Smooth muscle cell (in vitro differentiated cells): ENCODE results near the gene MS4A6E. TPM values are rescaled to one million over a fixed set of nuclear protein-coding genes. Genes with fewer than 3 reads are reported as not detected.
"Not testable (repeated sequence)": the region's sequence is repeated elsewhere in the genome, so short reads cannot be mapped to it uniquely, and the experiment has no call there.

Experiments used
- DNase-seq: peaks from one replicate; lab custom pipeline; 2025; ENCODE audit not compliant: unreplicated experiment; lab: John Stamatoyannopoulos, UW
- H2AFZ ChIP-seq: fragments of 200-600 bp; sonication (generic); 2 replicates; pipeline ENCODE4 v1.6.0; 2016; ENCODE audit warnings: antibody characterized with exemption, low read depth, mild to moderate bottlenecking
- H3F3A ChIP-seq: fragments of 200-600 bp; sonication (generic); 2 replicates; pipeline ENCODE4 v1.6.0; 2017; ENCODE audit warnings: antibody characterized with exemption, low read depth
- H3K27ac ChIP-seq: fragments of 200-600 bp; sonication (generic); 2 replicates; pipeline ENCODE4 v1.5.1; 2016; ENCODE audit warnings: low read depth, mild to moderate bottlenecking
- H3K27me3 ChIP-seq: fragments of 200-600 bp; sonication (generic); 2 replicates; pipeline ENCODE4 v1.6.1; 2016; ENCODE audit warnings: low read depth, mild to moderate bottlenecking
- H3K36me3 ChIP-seq: fragments of 200-600 bp; sonication (generic); 2 replicates; pipeline ENCODE4 v1.5.1; 2016; ENCODE audit warnings: low read depth
- H3K4me1 ChIP-seq: fragments of 200-600 bp; sonication (generic); 2 replicates; pipeline ENCODE4 v1.5.1; 2016; ENCODE audit warnings: low read depth
- H3K4me2 ChIP-seq: fragments of 200-600 bp; sonication (generic); 2 replicates; pipeline ENCODE4 v1.6.0; 2016; ENCODE audit warnings: mild to moderate bottlenecking
- H3K4me3 ChIP-seq: fragments of 200-600 bp; sonication (generic); 2 replicates; pipeline ENCODE4 v1.5.1; 2016; ENCODE audit warnings: mild to moderate bottlenecking
- H3K79me2 ChIP-seq: fragments of 200-600 bp; sonication (generic); 2 replicates; pipeline ENCODE4 v1.6.0; 2016; ENCODE audit warnings: low read depth, mild to moderate bottlenecking
- H3K9ac ChIP-seq: fragments of 200-600 bp; sonication (generic); 2 replicates; pipeline ENCODE4 v1.6.0; 2016; ENCODE audit warnings: low read depth
- H3K9me3 ChIP-seq: fragments of 200-600 bp; sonication (generic); replicated peaks from 2 replicates; pipeline ENCODE4 v1.5.1; 2016; ENCODE audit warnings: low read depth
- H4K20me1 ChIP-seq: fragments of 200-600 bp; sonication (generic); 2 replicates; pipeline ENCODE4 v1.6.0; 2016; ENCODE audit warnings: low read depth
- CTCF ChIP-seq: fragments of 200-600 bp; sonication (generic); IDR thresholded peaks from 2 replicates; pipeline ENCODE4 v1.5.1; 2017; ENCODE audit warnings: borderline replicate concordance, mild to moderate bottlenecking, antibody characterized with exemption; ENCODE audit not compliant: insufficient read depth, poor library complexity, severe bottlenecking
- WGBS: methylation state at CpG from one replicate; pipeline ENCODE4 v1.1.7; 2016; ENCODE audit warnings: low lambda C conversion rate; 5-methylcytosine and 5-hydroxymethylcytosine counted together
- polyA plus RNA-seq: library from polyadenylated mRNA; unstranded; fragments of >200 nt; fragmentation: Nextera tagmentation; extraction: Ambion mirVana; gene quantifications from 2 replicates; pipeline ENCODE4 v1.2.1, GENCODE V29; 2016
- total RNA-seq: library from RNA; depleted of rRNA; stranded (reverse); fragments of >200 nt; gene quantifications from 2 replicates; pipeline ENCODE4 v1.2.3, GENCODE V29; 2014

MS4A6E gene
- total and polyA plus RNA-seq, 2 experiments from 2014 or later, result not detected

- H3K36me3 ChIP-seq, result no peaks in the 10 kb centered on the region
- no peak overlapping the region for H3K4me2 ChIP-seq
- H3F3A ChIP-seq, result no peaks in the 10 kb centered on the region
- WGBS, result 89% methylated on average over 1 of the region's 1 CpG
- no peaks in the 10 kb centered on the region for H3K9me3 ChIP-seq
- H3K9ac ChIP-seq, result no peak overlapping the region
- TF ChIP-seq CTCF, result no peak
- no peaks in the 10 kb centered on the region for H3K79me2 ChIP-seq
- no peak overlapping the region for H3K4me3 ChIP-seq
- no peaks in the 10 kb centered on the region for H3K27me3 ChIP-seq
- H3K4me1 ChIP-seq, result no peaks in the 10 kb centered on the region
- H4K20me1 ChIP-seq, result no peaks in the 10 kb centered on the region
- no peak for DNase-seq
- no peak overlapping the region for H3K27ac ChIP-seq
- no peak overlapping the region for H2AFZ ChIP-seq
These were observed 38.5 kb upstream of the MS4A6E start for GRCh38 chr11:60288531-60288930.

GRCh38 chr11:60292145-60292544 is 34.9 kb upstream of the MS4A6E start:
- Histone ChIP-seq H3K4me2 (no peak overlapping the region), H3K4me3 (no peak overlapping the region), H3K4me1 (no peaks in the 10 kb centered on the region), H3K27ac (no peak overlapping the region), H3K36me3 (no peaks in the 10 kb centered on the region), H3K9me3 (no peaks in the 10 kb centered on the region), H3K9ac (no peak overlapping the region), H4K20me1 (no peaks in the 10 kb centered on the region), H3F3A (no peaks in the 10 kb centered on the region), H2AFZ (no peak overlapping the region), H3K27me3 (no peaks in the 10 kb centered on the region), H3K79me2 (no peaks in the 10 kb centered on the region)
- TF ChIP-seq CTCF, result no peak
- WGBS, result 85% methylated on average over 2 of the region's 2 CpGs
- DNase-seq, result no peak

- Histone ChIP-seq H2AFZ (no peak overlapping the region), H3K27me3 (no peaks in the 10 kb centered on the region), H3K79me2 (no peaks in the 10 kb centered on the region), H3K4me2 (no peak overlapping the region), H3K9ac (no peak overlapping the region), H3F3A (no peaks in the 10 kb centered on the region), H3K27ac (no peak overlapping the region), H3K4me3 (no peak overlapping the region), H3K9me3 (no peaks in the 10 kb centered on the region), H3K36me3 (no peaks in the 10 kb centered on the region), H3K4me1 (no peaks in the 10 kb centered on the region), H4K20me1 (no peaks in the 10 kb centered on the region)
- DNase-seq, result no peak
- 90% methylated on average over 3 of the region's 3 CpGs for WGBS
- TF ChIP-seq CTCF, result no peak
These were observed 25.9 kb upstream of the MS4A6E start for GRCh38 chr11:60301178-60301577.

- H3K9ac ChIP-seq, H3K27ac ChIP-seq, H3K36me3 ChIP-seq, H3K27me3 ChIP-seq, H3K9me3 ChIP-seq, DNase-seq, H3F3A ChIP-seq, H3K4me1 ChIP-seq, H2AFZ ChIP-seq, H3K4me2 ChIP-seq, H3K4me3 ChIP-seq, H4K20me1 ChIP-seq, H3K79me2 ChIP-seq: not testable (repeated sequence)
- WGBS, result 87% methylated on average over 6 of the region's 6 CpGs
These were observed 25.2 kb upstream of the MS4A6E start for GRCh38 chr11:60301884-60302283.
